Measurements from ENCODE around the gene DDX23.
"Not testable (repeated sequence)": the region's sequence is repeated elsewhere in the genome, so short reads cannot be mapped to it uniquely, and the experiment has no call there.

Gene DDX23

DNA sequence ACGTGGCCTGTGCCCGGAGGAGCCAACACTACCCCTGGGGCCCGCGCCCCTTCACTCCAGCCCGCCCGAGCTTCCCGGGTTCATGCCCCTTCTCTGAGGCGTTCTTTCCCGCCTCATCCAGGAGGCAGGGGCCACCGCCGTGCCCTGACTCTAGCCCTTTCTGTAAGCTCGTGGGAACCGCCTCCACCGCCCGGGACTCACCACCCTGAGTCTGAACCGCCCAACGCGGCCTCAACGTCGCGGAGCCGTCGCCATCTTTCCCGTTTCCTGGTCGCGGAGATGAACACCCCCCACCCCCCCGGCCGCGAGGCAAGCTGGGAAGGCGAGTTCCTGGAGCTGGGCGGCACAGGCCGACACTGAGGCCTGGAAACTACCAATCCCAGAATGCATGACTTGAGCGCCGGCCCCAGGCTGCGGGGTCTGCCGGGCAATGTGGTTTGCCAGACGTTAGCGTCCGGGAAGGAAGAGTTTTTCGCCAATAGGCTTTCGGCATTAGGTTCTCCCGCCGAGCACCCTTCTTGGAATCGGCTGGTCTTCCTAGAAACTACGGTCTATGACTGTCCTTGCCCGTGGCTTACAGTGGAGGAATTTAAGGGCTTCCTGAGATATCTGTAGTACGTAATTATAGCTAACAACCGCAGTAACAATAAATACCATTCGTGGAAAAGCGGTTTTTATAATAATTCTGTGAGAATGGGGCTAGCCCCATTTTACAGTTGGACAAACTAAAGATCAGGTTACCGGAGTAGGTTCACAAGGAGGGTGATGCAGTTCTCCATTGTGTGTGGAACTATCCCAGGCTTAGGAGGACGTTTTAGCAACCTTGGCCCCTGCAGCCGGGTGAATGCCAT lies at the start of gene DDX23:
Gene DDX23, minus strand, starts transcription at position 281 of the 851 bp plus-strand sequence. CDS start 6,381 bp downstream, outside the sequence.
- DNase-seq (ENCODE audit: low read depth, low spot score) = peak; percentile 89

GRCh38 chr12:48901278-48901677 lies 49.3 kb upstream of the DDX23 start:
- DNase-seq (ENCODE audit: low read depth, low spot score) = no peak

- no peak for DNase-seq (ENCODE audit: low read depth, low spot score)
These were observed 47.7 kb upstream of the DDX23 start for GRCh38 chr12:48899651-48900050.

DNA sequence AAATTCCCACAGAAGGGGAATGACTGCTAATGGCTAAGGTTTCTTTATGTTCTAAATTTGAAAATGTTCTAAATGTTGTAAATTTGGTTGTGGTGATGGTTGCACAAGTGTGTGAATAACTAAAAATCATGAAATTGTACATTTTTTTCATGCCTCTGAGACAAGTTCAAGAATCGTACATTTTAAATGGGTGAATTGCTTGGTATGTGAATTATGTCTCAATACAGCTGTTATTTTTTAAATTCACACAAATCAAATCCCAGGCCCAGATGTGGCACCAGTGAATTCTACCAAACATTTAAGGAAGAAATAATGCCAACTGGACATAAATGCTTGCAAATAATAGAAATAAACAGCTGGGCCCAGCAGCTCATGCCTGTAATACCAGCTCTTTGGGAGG lies 42.3 kb upstream of the DDX23 start:
- DNase-seq (ENCODE audit: low read depth, low spot score) = no peak

DNA sequence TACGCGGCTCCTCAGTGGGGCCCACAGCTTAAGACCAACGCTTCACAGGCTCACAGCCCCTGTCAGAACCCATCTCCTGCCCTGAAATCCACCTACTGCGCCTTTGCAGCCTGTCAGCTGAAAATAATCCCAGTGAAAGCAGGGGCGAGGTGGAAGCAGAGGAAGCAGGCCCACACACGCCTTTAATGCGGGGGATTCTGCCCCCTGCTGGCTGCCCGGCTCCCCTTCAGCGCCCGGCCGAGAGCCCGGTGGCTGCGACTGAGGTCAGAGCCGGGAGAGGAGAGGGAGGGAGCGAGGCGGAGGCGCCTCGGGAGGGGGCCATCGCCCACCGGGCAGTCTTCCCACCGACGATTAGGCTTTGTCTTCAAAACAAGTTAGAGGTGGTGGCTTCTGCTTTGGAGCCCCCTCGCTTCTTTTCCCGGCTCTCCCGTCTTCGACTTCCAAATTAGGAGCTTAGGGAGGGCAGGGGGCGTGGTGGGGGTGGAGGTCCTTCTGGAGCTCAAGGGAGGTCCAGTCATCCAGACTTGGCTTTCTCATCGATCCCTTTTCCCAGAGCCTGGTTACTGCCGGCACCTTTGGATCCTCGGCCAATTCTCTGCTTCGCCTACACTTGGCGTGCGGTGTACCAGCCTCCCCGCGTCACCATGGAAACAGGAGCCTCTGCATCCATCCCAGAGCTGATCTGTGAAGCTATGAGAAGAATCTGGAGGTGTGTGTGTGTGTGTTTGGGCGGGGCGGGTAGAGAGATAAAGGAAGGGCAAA lies 38.9 kb upstream of the DDX23 start:
- DNase-seq (ENCODE audit: low read depth, low spot score) = peak; percentile 30

DNA sequence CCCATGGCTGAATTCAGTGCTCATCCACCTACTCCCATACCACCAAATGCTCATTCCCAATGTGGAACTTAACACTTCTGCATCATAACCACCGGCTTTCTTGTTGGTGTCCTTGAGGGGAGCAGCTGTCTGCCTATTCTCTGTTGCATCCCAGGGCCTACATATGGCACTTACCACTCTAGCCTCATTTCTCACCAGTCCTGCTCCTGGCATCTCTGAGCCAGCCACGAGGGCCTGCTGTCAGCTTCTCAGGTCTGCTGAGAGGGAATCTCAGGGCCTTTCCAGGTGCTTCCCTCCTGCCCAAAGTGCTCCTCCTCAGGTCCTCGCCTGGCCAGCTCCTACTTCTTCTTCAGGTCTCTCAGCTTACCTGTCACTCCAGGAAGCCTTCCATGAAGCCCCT lies 37.7 kb upstream of the DDX23 start:
- no peak for DNase-seq (ENCODE audit: low read depth, low spot score)

DNA sequence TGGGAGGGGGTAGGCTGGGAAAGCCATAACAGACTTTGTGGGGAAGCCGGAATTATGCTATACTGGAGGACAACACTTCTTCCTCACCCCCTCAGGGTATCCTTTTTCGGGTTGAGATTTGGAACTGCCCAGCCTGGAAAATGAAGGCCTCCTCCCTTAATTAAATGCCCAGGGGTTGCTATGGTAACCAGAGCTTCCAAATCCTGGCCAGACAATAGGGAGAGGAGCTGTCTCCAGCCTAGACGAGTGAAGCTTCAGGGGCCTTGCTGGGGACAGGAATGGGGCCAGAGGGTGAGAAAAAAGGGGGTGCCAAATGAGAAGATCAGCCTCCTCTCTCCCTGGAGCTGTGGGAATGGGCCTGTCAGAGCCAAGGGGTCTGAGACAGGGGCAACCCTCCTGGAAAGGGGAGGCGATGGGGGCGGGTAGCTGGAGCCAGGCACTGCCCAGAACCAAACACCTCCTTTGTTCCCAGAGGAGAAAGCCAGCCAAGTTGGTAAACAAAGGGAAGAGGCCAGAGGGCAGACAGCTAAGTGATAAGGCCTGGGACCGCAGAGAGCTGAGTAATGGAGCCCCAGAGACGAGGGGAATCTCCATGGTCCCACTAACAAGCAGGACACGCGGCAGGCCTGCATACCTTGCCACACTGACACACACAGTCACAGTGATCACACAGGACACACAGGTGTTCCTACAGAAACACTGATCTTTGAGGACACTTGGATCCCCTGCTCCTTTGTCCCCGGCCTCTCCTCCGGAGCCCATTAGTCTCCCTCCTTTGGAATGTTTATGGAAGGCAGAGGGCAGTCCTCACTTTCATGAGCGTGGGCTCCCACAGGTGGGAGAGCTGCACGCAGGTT lies 31.6 kb upstream of the DDX23 start:
- no peak for DNase-seq (ENCODE audit: low read depth, low spot score)

- no peak for DNase-seq (ENCODE audit: low read depth, low spot score)
These were observed 31.0 kb upstream of the DDX23 start for GRCh38 chr12:48882972-48883304.

DNA sequence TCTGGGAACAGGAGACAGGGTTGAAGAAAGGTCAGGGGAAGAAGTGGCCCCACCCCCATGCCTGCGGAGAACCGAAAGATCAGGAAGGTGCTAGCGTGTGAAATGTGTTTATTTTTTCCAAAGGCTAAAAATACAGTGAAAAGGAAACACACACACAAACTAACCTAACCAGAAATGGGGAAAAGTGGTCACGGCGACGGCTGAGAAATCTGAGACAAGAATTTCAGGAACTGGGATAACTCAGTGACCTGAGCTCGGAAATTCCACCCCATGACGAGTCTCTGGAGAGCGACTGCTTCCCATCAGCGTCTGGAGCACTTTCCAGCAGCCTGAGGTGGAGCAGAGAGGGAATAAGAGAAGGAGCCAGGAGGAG lies 30.3 kb upstream of the DDX23 start:
- DNase-seq (ENCODE audit: low read depth, low spot score) = no peak

DNA sequence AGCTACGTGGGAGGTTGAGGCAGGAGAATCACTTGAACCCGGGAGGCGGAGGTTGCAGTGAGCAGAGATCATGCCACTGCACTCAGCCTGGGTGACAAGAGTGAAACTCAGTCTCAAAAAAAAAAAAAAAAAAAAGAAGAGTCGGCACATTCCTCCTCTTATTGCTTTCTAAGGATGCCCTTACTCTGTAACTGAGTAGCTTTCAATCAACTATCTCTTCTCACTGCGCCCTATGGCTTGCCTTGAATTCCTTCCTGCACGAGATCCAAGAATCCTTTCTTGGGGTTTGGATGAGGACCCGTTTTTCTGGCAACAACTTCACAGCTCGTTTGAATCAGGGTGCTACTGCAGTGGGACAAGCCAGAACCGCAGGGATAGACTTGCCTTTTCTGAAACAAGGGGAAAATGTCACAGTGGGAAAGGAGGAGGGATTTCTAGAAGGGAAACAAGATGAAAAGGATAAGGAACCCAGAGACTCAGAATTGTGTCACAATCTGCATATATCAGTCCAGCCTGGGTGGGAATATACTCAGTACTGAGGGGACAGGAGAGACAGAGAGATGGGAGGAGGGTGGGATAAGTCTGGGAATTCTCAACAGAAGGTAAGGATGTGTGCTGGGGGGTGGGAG lies 29.8 kb upstream of the DDX23 start:
- DNase-seq (ENCODE audit: low read depth, low spot score) = no peak

GRCh38 chr12:48880647-48881046 lies 28.7 kb upstream of the DDX23 start:
- DNase-seq (ENCODE audit: low read depth, low spot score) = no peak

DNA sequence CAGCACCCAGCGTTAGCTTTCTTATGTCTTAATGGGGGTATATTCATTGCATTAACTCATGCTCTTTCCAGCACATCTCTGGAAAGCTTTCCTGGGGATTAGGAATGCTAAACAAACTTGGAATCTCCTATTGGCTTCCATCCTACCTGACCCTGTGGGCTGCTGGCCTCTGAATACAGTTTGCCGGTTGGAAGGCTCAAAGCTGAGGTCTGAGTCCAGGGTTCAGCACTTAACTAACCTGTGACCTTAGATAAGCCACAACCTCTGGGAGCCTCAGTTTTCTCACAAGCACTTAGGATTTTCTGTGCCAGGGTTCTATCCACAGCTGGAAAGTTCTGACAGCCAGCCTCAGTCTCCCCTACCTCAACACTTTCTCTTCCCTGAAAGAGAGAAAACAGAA lies 26.6 kb upstream of the DDX23 start:
- DNase-seq (ENCODE audit: low read depth, low spot score) = no peak

GRCh38 chr12:48875944-48876515 lies 24.1 kb upstream of the DDX23 start:
- DNase-seq (ENCODE audit: low read depth, low spot score) = no peak

GRCh38 chr12:48873534-48873933 lies 21.6 kb upstream of the DDX23 start:
- not testable (repeated sequence) for DNase-seq (ENCODE audit: low read depth, low spot score)

GRCh38 chr12:48873096-48873495 lies 21.1 kb upstream of the DDX23 start:
- DNase-seq (ENCODE audit: low read depth, low spot score) = no peak

DNA sequence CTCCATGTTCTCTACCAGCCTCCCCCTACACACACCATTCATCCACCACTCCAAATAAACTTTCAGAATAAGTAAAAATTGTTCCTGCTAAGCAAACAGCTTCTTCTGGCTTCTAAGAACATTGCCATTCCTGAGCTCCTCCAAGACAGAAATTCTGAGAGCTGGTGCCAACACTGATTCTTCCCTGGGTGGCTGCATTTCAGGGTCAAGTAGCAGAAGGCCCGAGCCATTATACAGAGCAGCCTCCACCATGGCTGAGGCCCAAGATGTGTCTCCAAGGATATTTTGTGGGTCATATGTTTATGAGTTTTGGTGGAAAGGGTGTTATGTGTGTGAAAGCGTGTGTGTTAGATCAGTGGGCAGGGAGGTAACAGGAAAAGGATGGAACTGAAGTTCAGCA lies 17.2 kb upstream of the DDX23 start:
- no peak for DNase-seq (ENCODE audit: low read depth, low spot score)

GRCh38 chr12:48868451-48868850 lies 16.5 kb upstream of the DDX23 start:
- no peak for DNase-seq (ENCODE audit: low read depth, low spot score)

- DNase-seq (ENCODE audit: low read depth, low spot score) = no peak
These were observed 14.2 kb upstream of the DDX23 start for GRCh38 chr12:48866052-48866711.

DNA sequence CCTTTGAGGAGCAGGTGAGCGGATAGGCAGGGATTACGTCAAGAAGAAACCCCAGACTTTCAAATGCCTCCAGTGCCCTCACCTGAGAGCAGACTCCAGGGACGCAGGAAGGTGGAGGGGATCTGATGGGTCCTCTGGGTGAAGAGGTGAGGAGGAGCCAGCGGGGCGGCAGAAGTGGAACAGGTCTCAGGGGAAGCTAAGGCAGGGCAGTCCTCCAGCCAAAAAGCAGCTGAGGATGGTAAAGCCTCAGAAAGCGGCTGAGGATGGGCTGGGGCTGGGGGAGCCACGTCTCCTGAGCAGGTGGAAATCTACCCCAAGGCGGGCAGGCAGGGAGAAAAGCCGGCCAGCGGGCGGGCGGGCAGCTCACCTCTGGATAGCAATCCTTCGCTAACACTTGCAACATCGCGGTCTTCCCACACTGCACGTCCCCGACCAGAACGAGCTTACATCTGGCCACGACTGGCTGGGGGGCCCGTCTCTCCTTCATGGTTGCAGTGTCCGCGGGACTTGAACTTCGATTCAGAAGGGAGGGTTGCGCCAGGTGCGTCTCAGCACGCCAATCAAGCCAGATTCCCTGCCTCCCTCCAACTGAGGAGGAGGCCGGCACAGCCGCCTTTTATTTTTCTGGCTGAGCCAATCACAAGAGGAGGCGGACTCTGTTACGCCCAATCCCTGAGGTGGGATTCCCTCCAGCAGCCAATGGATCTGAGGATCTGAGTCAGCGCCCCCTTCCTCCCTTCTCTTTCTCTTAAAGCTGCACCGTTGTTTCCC lies 13.5 kb upstream of the DDX23 start, which contains the start of gene RND1:
Gene RND1, minus strand, starts transcription at position 590 of the 771 bp plus-strand sequence. Its CDS starts 103 bp downstream, at position 487.
- peak; percentile 60 for DNase-seq (ENCODE audit: low read depth, low spot score)

DNA sequence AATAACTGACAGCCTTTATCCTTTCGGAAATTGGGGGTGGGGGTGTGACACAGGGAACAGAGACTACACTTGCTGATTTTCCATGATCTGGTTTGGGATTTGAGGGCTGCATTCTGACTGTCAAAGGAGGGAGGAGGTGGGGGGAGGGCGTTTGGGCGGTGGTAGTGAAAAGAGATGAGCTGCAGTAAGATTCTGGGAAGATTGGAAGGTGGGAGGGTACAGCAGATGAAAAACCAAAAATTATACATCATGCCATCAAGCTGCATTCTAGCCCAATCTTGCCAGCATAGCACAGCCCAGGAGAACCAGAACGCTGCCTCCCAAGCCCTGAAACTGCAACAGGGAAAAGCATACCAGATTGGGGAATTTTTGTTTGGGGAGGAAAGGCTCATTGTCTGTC lies 11.3 kb upstream of the DDX23 start:
- no peak for DNase-seq (ENCODE audit: low read depth, low spot score)
